Spleen (tissue), 11 donors: ENCODE data around the gene SSTR4. TPM values are rescaled to one million over a fixed set of nuclear protein-coding genes. Genes with fewer than 3 reads are reported as not detected.

Source experiments
- DNase-seq: peaks from one replicate; pipeline ENCODE4 v3.0.0-alpha.2; 2020
- H3K27ac ChIP-seq, 8 donors: fragments of 200-600 bp; sonication (generic) in 7 of 8; 1 replicate in 4 of 8; 2 replicates in 4 of 8; pipeline versions ENCODE4 v1.5.0 to v1.8.0; 2016 to 2021; ENCODE audit warnings: inconsistent platforms in 4 of 8, mild to moderate bottlenecking in 4 of 8, moderate library complexity in 1 of 8
- H3K27me3 ChIP-seq, 7 donors: fragments of 200-600 bp; sonication (generic) in 6 of 7; replicated peaks in 1 of 7; 1 replicate in 4 of 7; 2 replicates in 3 of 7; pipeline versions ENCODE4 v1.5.0 to v1.8.0; 2016 to 2021; ENCODE audit warnings: inconsistent platforms in 3 of 7, mild to moderate bottlenecking in 1 of 7
- H3K36me3 ChIP-seq, 6 donors: fragments of 200-600 bp; sonication (generic) in 5 of 6; 1 replicate in 4 of 6; 2 replicates in 2 of 6; pipeline versions ENCODE4 v1.5.0 to v1.8.0; 2016 to 2021; ENCODE audit warnings: inconsistent platforms in 2 of 6
- H3K4me1 ChIP-seq, 6 donors: fragments of 200-600 bp; sonication (generic) in 5 of 6; 1 replicate in 3 of 6; 2 replicates in 3 of 6; pipeline versions ENCODE4 v1.5.0 to v1.8.0; 2016 to 2021; ENCODE audit warnings: inconsistent platforms in 3 of 6
- H3K4me3 ChIP-seq, 8 donors: fragments of 200-600 bp; sonication (generic) in 7 of 8; 1 replicate in 4 of 8; 2 replicates in 4 of 8; pipeline versions ENCODE4 v1.5.0 to v1.8.0; 2016 to 2021; ENCODE audit warnings: inconsistent platforms in 4 of 8, mild to moderate bottlenecking in 4 of 8, moderate library complexity in 2 of 8
- H3K9me3 ChIP-seq, 8 donors: fragments of 200-600 bp; sonication (generic) in 7 of 8; 1 replicate in 4 of 8; 2 replicates in 4 of 8; pipeline versions ENCODE4 v1.5.0 to v1.8.0; 2016 to 2021; ENCODE audit warnings: inconsistent platforms in 4 of 8
- POLR2A ChIP-seq, 3 donors: fragments of 450-650 bp; IDR thresholded peaks; one replicate each; pipeline ENCODE4 v1.5.1; 2017; ENCODE audit warnings: antibody characterized with exemption in 3 of 3, mild to moderate bottlenecking in 1 of 3
- POLR2AphosphoS5 ChIP-seq, 3 donors: sonication (generic); formaldehyde crosslinking; IDR thresholded peaks; one replicate each; pipeline ENCODE4 v1.5.1; 2017; ENCODE audit warnings: antibody characterized with exemption in 3 of 3
- WGBS, 5 donors: extraction: QIAGEN DNeasy Blood & Tissue Kit in 3 of 5; methylation state at CpG; one replicate each; pipeline versions ENCODE4 v1.1.5 to v1.1.7; 2013 to 2018; 5-methylcytosine and 5-hydroxymethylcytosine counted together
- intact Hi-C: fragments of 100-400 bp; cut with DNase I; formaldehyde crosslinking; loops from one replicate; pipeline ENCODE4 v1.15.0; 2023; ENCODE audit warnings: low total_unique reads
- polyA plus RNA-seq, 3 donors: library from polyadenylated mRNA; stranded (reverse); fragments of 200-250 nt; gene quantifications; one replicate each; pipeline ENCODE4 v1.2.1, GENCODE V29; 2013
- total RNA-seq, 7 donors: library from RNA; depleted of rRNA in 3 of 7; stranded (reverse); fragments of >200 nt in 3 of 7; fragmentation: NEBNext Ultra II Directional in 4 of 7; extraction: Animal tissue kit (Norgen Biotek cat#: 25700) in 4 of 7; gene quantifications; one replicate each; pipeline versions ENCODE4 v1.1.0 to v1.2.1, GENCODE V29; 2016 to 2021
- TF ChIP-seq, protein P1 (sequence below), 11 experiments: fragments of 200-600 bp in 7 of 11; fragments of 450-650 bp in 4 of 11; sonication (generic) in 4 of 11; IDR thresholded peaks in 8 of 11; conservative IDR thresholded peaks in 3 of 11; 1 replicate in 7 of 11; 2 replicates in 4 of 11; pipeline versions ENCODE4 v1.4.0 to v1.8.0; 2016 to 2021; ENCODE audit warnings: antibody characterized with exemption in 11 of 11, inconsistent platforms in 4 of 11, mild to moderate bottlenecking in 1 of 11
- donor health status: healthy with polysubstance abuse.
- donor health status: DM: no; HTN: no; CAD: no; lungs with moderate emphysema.
- donor health status: DM: no; HTN: no; CAD: no.
- donor health status: Bipolar disorder and iron deficiency.
- donor health status: healthy.
- donor health status: DM: no; HTN: no; CAD: no.
- donor health status: DM: yes; HTN: yes; CAD: no.

Gene SSTR4
- total and polyA plus RNA-seq, 10 donors = not detected

DNA sequence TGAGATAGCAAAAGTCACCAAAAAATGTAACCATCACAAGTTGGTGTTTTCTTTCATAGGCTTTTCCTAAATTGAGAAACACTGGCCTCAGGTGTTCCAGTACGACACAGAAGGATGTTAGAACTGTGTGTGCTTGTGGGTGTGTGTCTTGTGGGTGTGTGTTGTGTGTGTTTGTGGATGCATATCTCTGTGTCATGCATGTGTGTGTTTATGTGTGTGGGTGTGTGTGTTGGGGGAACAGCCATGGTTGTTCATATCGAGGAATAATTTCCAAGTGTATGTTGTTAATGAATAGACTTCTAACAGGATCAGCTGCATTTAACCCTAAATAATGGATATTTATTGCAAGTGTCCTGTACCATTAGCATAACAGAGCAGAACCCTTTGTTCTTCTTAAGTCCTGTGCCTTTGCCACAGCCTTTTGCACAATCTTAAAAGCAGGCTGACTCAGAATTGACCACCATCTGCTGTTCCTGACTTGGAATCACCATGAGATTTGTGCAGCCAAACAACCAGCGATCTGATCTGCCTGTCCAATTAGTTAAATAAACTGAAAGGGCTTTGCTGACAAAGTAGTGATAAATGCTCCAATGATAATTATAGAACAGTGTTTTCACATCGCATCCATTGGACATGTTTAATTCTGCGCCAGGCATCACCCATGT lies 43.4 kb downstream of the SSTR4 start:
- WGBS, 5 donors = 86 to 94% (median 91%) methylated on average over 5 of the region's 5 CpGs
- TF ChIP-seq POLR2A (IDR thresholded peaks at IDR 0.05) = no peak
- TF ChIP-seq, protein P1, sequence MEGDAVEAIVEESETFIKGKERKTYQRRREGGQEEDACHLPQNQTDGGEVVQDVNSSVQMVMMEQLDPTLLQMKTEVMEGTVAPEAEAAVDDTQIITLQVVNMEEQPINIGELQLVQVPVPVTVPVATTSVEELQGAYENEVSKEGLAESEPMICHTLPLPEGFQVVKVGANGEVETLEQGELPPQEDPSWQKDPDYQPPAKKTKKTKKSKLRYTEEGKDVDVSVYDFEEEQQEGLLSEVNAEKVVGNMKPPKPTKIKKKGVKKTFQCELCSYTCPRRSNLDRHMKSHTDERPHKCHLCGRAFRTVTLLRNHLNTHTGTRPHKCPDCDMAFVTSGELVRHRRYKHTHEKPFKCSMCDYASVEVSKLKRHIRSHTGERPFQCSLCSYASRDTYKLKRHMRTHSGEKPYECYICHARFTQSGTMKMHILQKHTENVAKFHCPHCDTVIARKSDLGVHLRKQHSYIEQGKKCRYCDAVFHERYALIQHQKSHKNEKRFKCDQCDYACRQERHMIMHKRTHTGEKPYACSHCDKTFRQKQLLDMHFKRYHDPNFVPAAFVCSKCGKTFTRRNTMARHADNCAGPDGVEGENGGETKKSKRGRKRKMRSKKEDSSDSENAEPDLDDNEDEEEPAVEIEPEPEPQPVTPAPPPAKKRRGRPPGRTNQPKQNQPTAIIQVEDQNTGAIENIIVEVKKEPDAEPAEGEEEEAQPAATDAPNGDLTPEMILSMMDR (IDR thresholded peaks at IDR 0.05 in 8 of 11, conservative IDR thresholded peaks at IDR 0.05 in 3 of 11) = no peak
- no peak for TF ChIP-seq POLR2AphosphoS5 (IDR thresholded peaks at IDR 0.05)
- no peak overlapping the region for H3K27ac ChIP-seq
- peaks cover 0 to 46% (median 0%) of the 10 kb centered on the region in 6 donors for H3K36me3 ChIP-seq
- intact Hi-C loops = no loop called here
- H3K4me3 ChIP-seq = no peak overlapping the region
- no peak for DNase-seq
- no peaks in the 10 kb centered on the region for H3K27me3 ChIP-seq
- no peaks in the 10 kb centered on the region for H3K9me3 ChIP-seq
- H3K4me1 ChIP-seq = peaks cover 0 to 39% (median 20%) of the 10 kb centered on the region in 6 donors

GRCh38 chr20:23079016-23079351 lies 43.9 kb downstream of the SSTR4 start:
- Histone ChIP-seq H3K27me3 (no peaks in the 10 kb centered on the region), H3K4me3 (no peak overlapping the region), H3K9me3 (no peaks in the 10 kb centered on the region), H3K4me1 (peaks cover 0 to 44% (median 25%) of the 10 kb centered on the region in 6 donors), H3K27ac (no peak overlapping the region), H3K36me3 (peaks cover 0 to 46% (median 0%) of the 10 kb centered on the region in 6 donors)
- WGBS, 5 donors = 81 to 91% (median 86%) methylated on average over 6 of the region's 6 CpGs
- no peak for DNase-seq
- no peak for TF ChIP-seq POLR2A (IDR thresholded peaks at IDR 0.05)
- no peak for TF ChIP-seq POLR2AphosphoS5 (IDR thresholded peaks at IDR 0.05)
- TF ChIP-seq, protein P1 (IDR thresholded peaks at IDR 0.05 in 8 of 11, conservative IDR thresholded peaks at IDR 0.05 in 3 of 11) = no peak
- intact Hi-C loops = no loop called here

GRCh38 chr20:23079926-23080325 lies 44.8 kb downstream of the SSTR4 start:
- intact Hi-C loops = no loop called here
- no peaks in the 10 kb centered on the region for H3K27me3 ChIP-seq
- H3K4me1 ChIP-seq = peaks cover 0 to 53% (median 34%) of the 10 kb centered on the region in 6 donors
- peak overlapping the region in 1 of 8 donors; percentile 96 for H3K27ac ChIP-seq
- H3K9me3 ChIP-seq = no peaks in the 10 kb centered on the region
- DNase-seq = no peak
- H3K36me3 ChIP-seq = peaks cover 0 to 39% (median 0%) of the 10 kb centered on the region in 6 donors
- TF ChIP-seq POLR2AphosphoS5 (IDR thresholded peaks at IDR 0.05) (no peak), POLR2A (IDR thresholded peaks at IDR 0.05) (no peak)
- TF ChIP-seq, protein P1 (IDR thresholded peaks at IDR 0.05 in 8 of 11, conservative IDR thresholded peaks at IDR 0.05 in 3 of 11) = no peak
- no peak overlapping the region for H3K4me3 ChIP-seq
- WGBS, 5 donors = 77 to 90% (median 84%) methylated on average over 2 of the region's 2 CpGs

- H3K4me1 ChIP-seq = peaks cover 2 to 59% (median 39%) of the 10 kb centered on the region in 6 donors
- TF ChIP-seq, protein P1 (IDR thresholded peaks at IDR 0.05 in 8 of 11, conservative IDR thresholded peaks at IDR 0.05 in 3 of 11) = no peak
- TF ChIP-seq POLR2A (IDR thresholded peaks at IDR 0.05) = no peak
- peak in 1 of 3 donors; percentile 65 for TF ChIP-seq POLR2AphosphoS5 (IDR thresholded peaks at IDR 0.05)
- intact Hi-C loops = no loop called here
- H3K27ac ChIP-seq = peak overlapping the region in 4 of 8 donors; percentile 6 to 96 (median 50)
- no peaks in the 10 kb centered on the region for H3K27me3 ChIP-seq
- H3K9me3 ChIP-seq = no peaks in the 10 kb centered on the region
- 62 to 82% (median 70%) methylated on average over 10 of the region's 10 CpGs for whole genome bisulfite sequencing, 5 donors
- peaks cover 0 to 35% (median 0%) of the 10 kb centered on the region in 6 donors for H3K36me3 ChIP-seq
- DNase-seq = no peak
- H3K4me3 ChIP-seq = peak overlapping the region in 1 of 8 donors; percentile 67
These were observed 45.4 kb downstream of the SSTR4 start for GRCh38 chr20:23080521-23080920.
